ACC112 (cell line): ENCODE results near the gene TSPAN14.
"Not testable (repeated sequence)": the region's sequence is repeated elsewhere in the genome, so short reads cannot be mapped to it uniquely, and the experiment has no call there.

Source experiments
- H2AFZ ChIP-seq: fragments of 200-600 bp; sonication (generic); one replicate; pipeline ENCODE4 v1.6.0; 2017; ENCODE audit warnings: antibody characterized with exemption, low read length; ENCODE audit not compliant: unreplicated experiment
- H3K27ac ChIP-seq: fragments of 200-600 bp; sonication (generic); 2 replicates; pipeline ENCODE4 v1.5.1; 2014; ENCODE audit warnings: low read depth, mild to moderate bottlenecking, antibody characterized with exemption, low read length, moderate library complexity
- H3K27me3 ChIP-seq: fragments of 200-600 bp; sonication (generic); 2 replicates; pipeline ENCODE4 v1.6.1; 2014; ENCODE audit warnings: mild to moderate bottlenecking, antibody characterized with exemption, low read length, moderate library complexity, mixed read lengths; ENCODE audit not compliant: insufficient read depth
- H3K36me3 ChIP-seq: fragments of 200-600 bp; sonication (generic); 2 replicates; pipeline ENCODE4 v1.6.1; 2016; ENCODE audit warnings: mild to moderate bottlenecking, antibody characterized with exemption, low read length, moderate library complexity, mixed read lengths; ENCODE audit not compliant: insufficient read depth
- H3K4me1 ChIP-seq: fragments of 200-600 bp; sonication (generic); one replicate; pipeline ENCODE4 v1.6.1; 2016; ENCODE audit warnings: low read length, mixed read lengths; ENCODE audit not compliant: insufficient read depth, unreplicated experiment, control insufficient read depth
- H3K4me3 ChIP-seq: fragments of 200-600 bp; sonication (generic); 2 replicates; pipeline ENCODE4 v1.5.1; 2014; ENCODE audit warnings: mild to moderate bottlenecking, low read depth, low read length
- H3K79me2 ChIP-seq: fragments of 200-600 bp; sonication (generic); one replicate; pipeline ENCODE4 v1.6.0; 2016; ENCODE audit warnings: low read length; ENCODE audit not compliant: control insufficient read depth, unreplicated experiment, insufficient read depth

Gene TSPAN14

GRCh38 chr10:80472234-80473095 lies 18.4 kb downstream of the TSPAN14 start:
- H2AFZ ChIP-seq = no peak overlapping the region
- no peaks in the 10 kb centered on the region; the same call in 1 of the 2 replicates for H3K36me3 ChIP-seq
- no peaks in the 10 kb centered on the region for H3K27me3 ChIP-seq
- H3K4me3 ChIP-seq = no peak overlapping the region
- H3K27ac ChIP-seq = peak overlapping the region; percentile 81
- peaks cover 59% of the 10 kb centered on the region for H3K4me1 ChIP-seq
- H3K79me2 ChIP-seq = peaks cover 49% of the 10 kb centered on the region

- H2AFZ ChIP-seq = no peak overlapping the region
- H3K27me3 ChIP-seq = no peaks in the 10 kb centered on the region
- no peak overlapping the region for H3K4me3 ChIP-seq
- H3K36me3 ChIP-seq = no peaks in the 10 kb centered on the region; the same call in 1 of the 2 replicates
- H3K27ac ChIP-seq = peak overlapping the region; percentile 81
- H3K79me2 ChIP-seq = peaks cover 43% of the 10 kb centered on the region
- peaks cover 54% of the 10 kb centered on the region for H3K4me1 ChIP-seq
Observed at GRCh38 chr10:80473096-80473657, 19.1 kb downstream of the TSPAN14 start.

GRCh38 chr10:80473692-80474596 lies 19.8 kb downstream of the TSPAN14 start:
- H3K27me3 ChIP-seq = no peaks in the 10 kb centered on the region
- no peak overlapping the region for H2AFZ ChIP-seq
- peak overlapping the region; percentile 81 for H3K27ac ChIP-seq
- peaks cover 47% of the 10 kb centered on the region for H3K79me2 ChIP-seq
- no peak overlapping the region for H3K4me3 ChIP-seq
- peaks cover 52% of the 10 kb centered on the region for H3K4me1 ChIP-seq
- no peaks in the 10 kb centered on the region; the same call in 1 of the 2 replicates for H3K36me3 ChIP-seq

GRCh38 chr10:80474597-80474910 lies 20.4 kb downstream of the TSPAN14 start:
- Histone ChIP-seq H3K4me3 (no peak overlapping the region), H3K27ac (peak overlapping the region; percentile 81), H3K79me2 (peaks cover 47% of the 10 kb centered on the region), H3K36me3 (no peaks in the 10 kb centered on the region; the same call in 1 of the 2 replicates), H3K4me1 (peaks cover 52% of the 10 kb centered on the region), H3K27me3 (no peaks in the 10 kb centered on the region), H2AFZ (no peak overlapping the region)

GRCh38 chr10:80474941-80475340 lies 20.8 kb downstream of the TSPAN14 start:
- Histone ChIP-seq H3K27me3 (no peaks in the 10 kb centered on the region), H3K4me1 (peaks cover 52% of the 10 kb centered on the region), H2AFZ (no peak overlapping the region), H3K4me3 (no peak overlapping the region), H3K79me2 (peaks cover 47% of the 10 kb centered on the region), H3K27ac (peak overlapping the region; percentile 81; the same call in 1 of the 2 replicates), H3K36me3 (no peaks in the 10 kb centered on the region; the same call in 1 of the 2 replicates)

GRCh38 chr10:80475641-80476040 lies 21.5 kb downstream of the TSPAN14 start:
- Histone ChIP-seq H3K79me2 (peaks cover 41% of the 10 kb centered on the region), H3K4me1 (peaks cover 52% of the 10 kb centered on the region)
- H3K27ac ChIP-seq, H3K36me3 ChIP-seq, H3K4me3 ChIP-seq, H2AFZ ChIP-seq, H3K27me3 ChIP-seq: not testable (repeated sequence)

GRCh38 chr10:80476685-80477084 lies 22.6 kb downstream of the TSPAN14 start:
- H2AFZ ChIP-seq = no peak overlapping the region
- H3K4me3 ChIP-seq = no peak overlapping the region
- H3K79me2 ChIP-seq = peaks cover 44% of the 10 kb centered on the region
- H3K27me3 ChIP-seq = no peaks in the 10 kb centered on the region
- peaks cover 45% of the 10 kb centered on the region for H3K4me1 ChIP-seq
- H3K27ac ChIP-seq = peak overlapping the region; percentile 67; the same call in 1 of the 2 replicates
- no peaks in the 10 kb centered on the region; the same call in 1 of the 2 replicates for H3K36me3 ChIP-seq

- no peak overlapping the region for H2AFZ ChIP-seq
- H3K36me3 ChIP-seq = no peaks in the 10 kb centered on the region; the same call in 1 of the 2 replicates
- H3K27me3 ChIP-seq = no peaks in the 10 kb centered on the region
- peaks cover 35% of the 10 kb centered on the region for H3K4me1 ChIP-seq
- H3K4me3 ChIP-seq = no peak overlapping the region
- H3K79me2 ChIP-seq = peaks cover 44% of the 10 kb centered on the region
- peak overlapping the region; percentile 67 for H3K27ac ChIP-seq
Observed at GRCh38 chr10:80477813-80478212, 23.7 kb downstream of the TSPAN14 start.

- not testable (repeated sequence) for H3K27me3 ChIP-seq, H2AFZ ChIP-seq, H3K4me3 ChIP-seq, H3K36me3 ChIP-seq, H3K27ac ChIP-seq
- Histone ChIP-seq H3K79me2 (peaks cover 43% of the 10 kb centered on the region), H3K4me1 (peaks cover 25% of the 10 kb centered on the region)
Observed at GRCh38 chr10:80480373-80480772, 26.3 kb downstream of the TSPAN14 start.

GRCh38 chr10:80480852-80481251 lies 26.7 kb downstream of the TSPAN14 start:
- no peak overlapping the region for H2AFZ ChIP-seq
- no peaks in the 10 kb centered on the region for H3K27me3 ChIP-seq
- no peaks in the 10 kb centered on the region; the same call in 1 of the 2 replicates for H3K36me3 ChIP-seq
- no peak overlapping the region for H3K27ac ChIP-seq
- peaks cover 25% of the 10 kb centered on the region for H3K4me1 ChIP-seq
- H3K4me3 ChIP-seq = no peak overlapping the region
- peaks cover 43% of the 10 kb centered on the region for H3K79me2 ChIP-seq
